Osteocyte (in vitro differentiated cells): ENCODE measurements around the gene KLHL25. TPM values are rescaled to one million over a fixed set of nuclear protein-coding genes. Genes with fewer than 3 reads are reported as not detected.

Source experiments
- DNase-seq: peaks from one replicate; pipeline ENCODE4 v3.0.0; 2021; ENCODE audit warnings: mixed read lengths; ENCODE audit not compliant: unreplicated experiment; ENCODE audit errors: extremely low spot score
- H3K27ac Mint-ChIP-seq: one replicate; pipeline ENCODE4 v1.8.0; 2021; ENCODE audit warnings: mild to moderate bottlenecking, mixed read lengths; ENCODE audit not compliant: unreplicated experiment
- H3K27me3 Mint-ChIP-seq: one replicate; pipeline ENCODE4 v1.8.0; 2021; ENCODE audit warnings: mixed read lengths; ENCODE audit not compliant: unreplicated experiment
- H3K36me3 Mint-ChIP-seq: one replicate; pipeline ENCODE4 v1.8.0; 2021; ENCODE audit warnings: mixed read lengths; ENCODE audit not compliant: unreplicated experiment
- H3K4me1 Mint-ChIP-seq: one replicate; pipeline ENCODE4 v1.8.0; 2021; ENCODE audit warnings: mixed read lengths; ENCODE audit not compliant: unreplicated experiment
- H3K4me3 Mint-ChIP-seq: one replicate; pipeline ENCODE4 v1.8.0; 2021; ENCODE audit warnings: mild to moderate bottlenecking, moderate library complexity, mixed read lengths; ENCODE audit not compliant: unreplicated experiment
- H3K9me3 Mint-ChIP-seq: one replicate; pipeline ENCODE4 v1.8.0; 2021; ENCODE audit warnings: mixed read lengths; ENCODE audit not compliant: unreplicated experiment
- CTCF ChIP-seq: fragments of 200-600 bp; sonication (generic); IDR thresholded peaks from 2 replicates; pipeline ENCODE4 v1.5.0; 2021; ENCODE audit warnings: antibody characterized with exemption, mild to moderate bottlenecking, moderate library complexity
- total RNA-seq: library from RNA; stranded (reverse); gene quantifications from 2 replicates; pipeline ENCODE4 v1.2.1, GENCODE V29; 2021

Gene KLHL25
- total RNA-seq, 1 donor from 2014 or later = 3.6 TPM

- H3K27me3 Mint-ChIP-seq = no peaks in the 10 kb centered on the region
- no peak overlapping the region for H3K4me3 Mint-ChIP-seq
- no peak overlapping the region for H3K27ac Mint-ChIP-seq
- no peak for TF ChIP-seq CTCF
- H3K9me3 Mint-ChIP-seq = no peaks in the 10 kb centered on the region
- H3K36me3 Mint-ChIP-seq = peaks cover 39% of the 10 kb centered on the region
- peak; percentile 64 for DNase-seq
- H3K4me1 Mint-ChIP-seq = peaks cover 4% of the 10 kb centered on the region
Measured at GRCh38 chr15:85749261-85750151, 45.2 kb downstream of the KLHL25 start.

- Mint-ChIP-seq H3K4me1 (peaks cover 4% of the 10 kb centered on the region), H3K27me3 (no peaks in the 10 kb centered on the region), H3K27ac (no peak overlapping the region), H3K4me3 (no peak overlapping the region), H3K9me3 (no peaks in the 10 kb centered on the region), H3K36me3 (peaks cover 44% of the 10 kb centered on the region)
- DNase-seq = no peak
- TF ChIP-seq CTCF = no peak
Measured at GRCh38 chr15:85748729-85749128, 46.0 kb downstream of the KLHL25 start.

DNA sequence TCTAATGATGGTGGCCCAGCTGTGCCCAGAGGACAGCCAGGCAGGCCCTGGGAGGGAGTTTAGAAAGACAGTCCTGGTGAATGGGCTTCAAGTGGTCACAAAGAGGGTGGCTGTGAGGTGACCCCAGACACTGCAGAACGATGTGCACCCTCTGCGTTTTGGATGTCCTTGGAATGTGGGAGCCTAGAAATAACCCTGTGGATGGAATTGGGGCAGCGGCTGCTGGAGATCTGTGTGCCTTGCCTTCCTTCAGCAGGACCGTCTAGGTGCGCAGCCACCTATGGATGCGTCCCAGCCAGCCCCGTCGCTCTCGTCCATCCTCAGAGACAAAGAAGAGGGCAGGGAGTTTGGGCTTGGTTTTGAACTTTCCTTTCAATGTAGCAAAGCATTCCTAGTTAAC lies 46.5 kb downstream of the KLHL25 start:
- Mint-ChIP-seq H3K27ac (no peak overlapping the region), H3K9me3 (no peaks in the 10 kb centered on the region), H3K4me1 (peaks cover 8% of the 10 kb centered on the region), H3K4me3 (no peak overlapping the region), H3K36me3 (peaks cover 48% of the 10 kb centered on the region), H3K27me3 (no peaks in the 10 kb centered on the region)
- TF ChIP-seq CTCF = no peak
- DNase-seq = peak; percentile 51

GRCh38 chr15:85746641-85747040 lies 48.1 kb downstream of the KLHL25 start:
- Mint-ChIP-seq H3K4me1 (peaks cover 21% of the 10 kb centered on the region), H3K36me3 (peaks cover 49% of the 10 kb centered on the region), H3K9me3 (no peaks in the 10 kb centered on the region), H3K27me3 (no peaks in the 10 kb centered on the region), H3K4me3 (no peak overlapping the region), H3K27ac (no peak overlapping the region)
- peak; percentile 69 for DNase-seq
- TF ChIP-seq CTCF = no peak

DNA sequence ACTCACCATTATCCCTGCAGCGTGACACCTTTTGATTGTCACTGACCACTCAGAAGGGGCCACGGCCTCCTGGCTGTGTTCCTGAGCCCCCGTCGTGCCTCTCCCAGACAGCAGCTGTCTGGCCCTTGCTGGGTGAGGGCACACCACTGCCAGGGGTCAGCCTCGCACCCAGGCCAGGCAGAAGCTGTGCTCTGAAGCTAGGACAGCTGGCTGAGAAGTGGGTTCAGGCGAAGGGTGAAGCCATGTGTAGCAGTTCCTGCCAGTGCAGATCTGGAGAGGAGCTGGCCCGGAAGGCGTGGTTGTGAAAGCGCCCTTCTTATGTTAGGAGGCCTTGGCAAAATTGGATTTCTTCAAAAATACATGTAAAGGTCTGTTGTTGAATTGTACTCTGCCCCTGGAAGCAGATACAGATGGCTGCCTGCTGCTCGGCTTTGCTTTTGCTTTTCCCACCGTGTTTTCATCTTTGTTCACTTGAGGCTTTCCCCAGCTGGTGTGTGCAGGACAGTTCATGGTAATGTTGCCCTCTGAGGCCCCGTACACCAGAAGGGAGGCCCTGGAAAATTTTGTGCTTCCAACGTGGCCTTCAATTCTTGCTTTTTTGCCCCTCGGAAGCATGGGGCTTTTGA lies 49.1 kb downstream of the KLHL25 start:
- Mint-ChIP-seq H3K4me3 (no peak overlapping the region), H3K27me3 (no peaks in the 10 kb centered on the region), H3K4me1 (peaks cover 24% of the 10 kb centered on the region), H3K9me3 (no peaks in the 10 kb centered on the region), H3K27ac (no peak overlapping the region), H3K36me3 (peaks cover 52% of the 10 kb centered on the region)
- no peak for TF ChIP-seq CTCF
- DNase-seq = peak; percentile 48
